Pulmonary artery endothelial cell (primary cell): Measurements from ENCODE around the gene KIZ. TPM values are rescaled to one million over a fixed set of nuclear protein-coding genes. Genes with fewer than 3 reads are reported as not detected.

Experiments used
- DNase-seq: peaks from one replicate; pipeline ENCODE4 v3.0.0-alpha.2; 2011; ENCODE audit warnings: low read depth, low spot score
- total RNA-seq: library from RNA; depleted of rRNA; stranded (reverse); fragments of >200 nt; gene quantifications from 2 replicates; pipeline ENCODE4 v1.2.3, GENCODE V29; 2014

Gene KIZ
- total RNA-seq, 1 donor from 2014 or later, result 3.4 TPM

- no peak for DNase-seq
These were observed 139.6 kb downstream of the KIZ start for GRCh38 chr20:21265261-21266190.

GRCh38 chr20:21266191-21266536, 140.3 kb downstream of the KIZ start:
- no peak for DNase-seq

DNA sequence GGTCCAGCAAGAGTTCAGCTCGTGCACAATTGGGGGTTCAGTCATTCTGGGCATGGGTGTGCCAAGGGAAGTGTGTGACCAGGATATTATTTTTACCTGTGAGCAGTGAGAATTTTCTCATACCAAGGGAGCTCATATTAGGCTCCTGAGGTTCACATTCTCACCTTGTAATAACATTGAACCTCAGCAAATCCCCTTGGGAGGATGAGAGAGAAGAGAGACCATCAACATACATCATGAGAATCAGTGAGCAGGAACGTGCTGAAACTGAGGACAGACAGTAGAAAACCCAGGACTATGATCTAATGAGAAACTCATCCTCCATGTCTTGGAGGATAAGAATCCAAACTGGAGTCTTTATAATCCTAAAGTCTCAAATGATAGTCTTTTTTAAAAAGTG, 143.9 kb downstream of the KIZ start:
- no peak for DNase-seq

GRCh38 chr20:21270806-21271205, 144.9 kb downstream of the KIZ start:
- DNase-seq, result no peak

GRCh38 chr20:21272279-21272678, 146.4 kb downstream of the KIZ start:
- no peak for DNase-seq

DNA sequence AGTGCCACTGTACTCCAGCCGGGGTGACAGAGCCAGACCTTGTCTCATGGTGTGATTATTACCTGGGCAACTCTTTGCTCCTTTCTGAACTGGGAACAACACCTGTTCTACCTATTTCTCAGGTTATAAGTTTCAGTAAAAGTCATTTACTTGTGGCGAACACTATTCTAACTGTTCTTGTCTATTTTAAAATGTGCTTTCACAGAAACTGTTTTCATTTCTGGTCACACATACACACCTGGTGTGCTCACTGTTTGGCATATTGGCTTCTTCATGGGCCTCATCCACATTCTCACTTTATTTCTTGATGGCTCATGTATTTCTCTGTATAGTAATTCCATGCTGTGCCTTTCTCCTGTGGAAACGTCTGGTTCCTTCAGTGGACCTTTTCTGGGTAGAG, 146.8 kb downstream of the KIZ start:
- DNase-seq, result no peak

GRCh38 chr20:21273755-21274386, 148.0 kb downstream of the KIZ start:
- DNase-seq, result no peak

- no peak for DNase-seq
These were observed 152.9 kb downstream of the KIZ start for GRCh38 chr20:21278829-21279228.

- no peak for DNase-seq
These were observed 154.0 kb downstream of the KIZ start for GRCh38 chr20:21279706-21280521.

DNA sequence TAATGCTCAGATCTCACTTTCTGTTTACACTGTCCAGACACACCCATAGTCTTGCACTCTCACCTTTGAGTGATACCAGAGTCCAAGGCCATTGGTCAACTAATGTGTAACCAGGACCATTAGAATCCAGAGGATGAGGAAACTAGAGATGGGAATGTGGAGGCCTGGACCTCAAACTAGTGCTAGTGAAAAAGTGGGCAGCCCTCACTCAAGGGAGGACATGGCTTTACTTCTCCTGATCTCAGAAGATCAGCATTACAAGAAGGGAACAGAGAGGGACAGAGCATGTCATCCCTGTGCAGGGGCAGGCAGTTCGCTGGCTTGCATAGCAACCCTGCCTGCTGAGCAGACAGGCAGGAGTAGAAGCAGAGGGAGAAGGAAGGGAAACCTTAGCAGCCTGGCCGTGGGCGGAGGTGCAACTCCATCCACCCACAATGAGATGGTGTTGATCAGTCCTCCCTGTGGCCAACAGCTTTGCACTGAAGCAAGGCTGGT, 154.7 kb downstream of the KIZ start:
- DNase-seq, result no peak

DNA sequence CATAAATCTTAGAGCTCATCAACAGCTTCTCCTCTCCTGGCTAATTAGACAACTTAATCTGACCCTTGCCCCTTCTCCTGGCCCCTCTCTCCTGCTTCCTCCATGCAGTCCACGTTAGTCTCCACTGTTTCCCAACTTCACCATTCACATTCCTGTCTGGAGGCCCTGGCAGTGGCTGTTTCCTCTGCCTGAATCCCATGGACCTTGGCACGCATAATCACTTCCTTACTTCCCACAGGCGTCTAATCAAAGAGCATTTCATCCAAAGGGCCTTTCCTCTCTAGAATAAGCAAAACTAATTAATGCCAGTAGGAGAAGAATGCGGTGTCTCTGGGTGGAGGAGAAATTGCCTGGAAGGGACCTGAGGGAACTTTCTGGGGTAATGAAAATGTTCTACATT, 160.9 kb downstream of the KIZ start:
- DNase-seq, result no peak

DNA sequence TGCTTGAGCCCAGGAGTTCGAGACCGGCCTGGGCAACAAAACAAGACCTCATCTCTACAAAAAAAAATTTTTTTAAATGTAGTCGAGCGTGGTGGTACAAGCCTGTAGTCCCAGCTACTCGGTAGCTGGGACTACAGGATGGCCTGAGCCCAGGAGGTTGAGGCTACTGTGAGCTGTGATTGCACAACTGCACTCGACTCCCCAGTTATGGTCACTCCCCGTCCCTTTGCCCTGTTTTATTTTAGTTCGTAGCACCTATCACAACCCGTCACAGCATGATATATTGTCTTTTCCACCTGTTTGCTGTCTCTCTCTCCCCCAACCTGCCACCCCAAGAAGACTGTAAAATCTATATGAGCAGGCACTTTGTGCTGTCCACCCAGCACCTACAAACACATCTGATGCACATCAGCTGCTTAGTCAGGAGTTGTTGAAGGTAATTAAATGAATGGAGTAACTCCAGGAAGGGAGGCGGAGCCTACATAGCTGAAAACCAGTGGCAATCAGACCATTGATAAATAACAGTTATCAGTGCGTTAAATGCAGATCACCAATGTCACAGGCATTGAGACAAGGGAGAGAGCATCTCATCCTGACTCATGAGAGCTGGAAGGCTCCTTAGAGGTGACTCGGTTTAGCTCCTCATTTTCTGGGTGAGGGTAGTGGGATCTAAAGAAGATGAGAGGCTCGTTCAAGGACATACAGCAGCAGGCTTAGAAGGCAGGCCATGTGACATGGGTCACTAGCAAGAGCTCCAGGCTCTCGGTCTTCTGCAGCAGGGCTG, 162.9 kb downstream of the KIZ start:
- DNase-seq, result no peak

DNA sequence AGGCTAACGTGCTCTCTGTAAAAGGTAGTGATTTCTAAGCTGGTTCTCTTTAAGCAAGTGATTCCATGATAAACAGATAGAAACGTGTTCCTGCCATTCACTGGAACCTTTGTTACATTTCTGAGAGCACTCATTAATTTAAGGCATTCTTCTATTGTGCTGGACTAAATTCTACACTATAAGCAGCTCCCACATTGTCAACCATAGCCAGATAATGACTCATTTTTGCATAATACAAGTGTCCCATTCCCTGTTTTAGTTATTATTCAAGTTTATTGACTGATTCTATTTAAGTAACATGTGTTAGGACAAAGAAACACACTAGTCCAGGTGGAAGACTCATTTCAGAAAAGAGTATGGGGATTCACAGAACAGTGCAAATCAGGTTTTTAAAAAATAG, 163.8 kb downstream of the KIZ start:
- no peak for DNase-seq

GRCh38 chr20:21291026-21291425, 165.1 kb downstream of the KIZ start:
- no peak for DNase-seq

GRCh38 chr20:21294755-21295154, 168.9 kb downstream of the KIZ start:
- no peak for DNase-seq

Other genes starting within 250 kb of the KIZ start
- gene LINC00237, start 19.7 kb upstream of the KIZ start, total RNA-seq, result not detected in 2 replicates
- 95.4 and 100 TPM in 2 replicates for gene XRN2, start 177.2 kb downstream of the KIZ start, total RNA-seq